SW480 (cell line): Measurements from ENCODE around the gene ANAPC1.
"Not testable (repeated sequence)": the region's sequence is repeated elsewhere in the genome, so short reads cannot be mapped to it uniquely, and the experiment has no call there.

Source experiments
- DNase-seq: peaks from one replicate; pipeline ENCODE4 v3.0.0-alpha.2; 2016; ENCODE audit warnings: low spot score

Gene ANAPC1

GRCh38 chr2:111735838-111736721, 147.9 kb downstream of the ANAPC1 start:
- DNase-seq: not testable (repeated sequence)

- not testable (repeated sequence) for DNase-seq
Measured at GRCh38 chr2:111735420-111735819, 148.6 kb downstream of the ANAPC1 start.

GRCh38 chr2:111729812-111730458, 154.1 kb downstream of the ANAPC1 start:
- not testable (repeated sequence) for DNase-seq

GRCh38 chr2:111727611-111728110, 156.3 kb downstream of the ANAPC1 start:
- DNase-seq: peak; percentile 23

DNA sequence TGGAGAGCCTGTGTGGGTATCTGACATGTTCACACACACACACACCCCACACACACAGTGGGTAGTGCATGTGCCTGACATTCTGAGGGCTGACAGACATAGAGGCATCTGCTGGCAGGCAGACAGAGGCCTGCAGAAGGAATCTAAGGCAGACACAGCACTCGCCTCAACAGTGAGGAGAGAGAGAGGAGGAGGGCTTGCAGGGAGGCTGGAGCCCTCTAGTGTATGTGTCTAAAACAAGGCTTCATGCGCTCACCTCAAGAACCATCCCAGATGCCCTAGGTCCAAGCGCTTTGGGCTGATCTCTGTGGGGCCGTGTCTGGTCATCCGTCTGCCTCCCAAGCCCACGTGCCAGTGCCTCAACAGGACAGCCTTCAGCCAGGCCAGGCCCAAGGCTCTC, 158.3 kb downstream of the ANAPC1 start:
- DNase-seq: peak; percentile 48

DNA sequence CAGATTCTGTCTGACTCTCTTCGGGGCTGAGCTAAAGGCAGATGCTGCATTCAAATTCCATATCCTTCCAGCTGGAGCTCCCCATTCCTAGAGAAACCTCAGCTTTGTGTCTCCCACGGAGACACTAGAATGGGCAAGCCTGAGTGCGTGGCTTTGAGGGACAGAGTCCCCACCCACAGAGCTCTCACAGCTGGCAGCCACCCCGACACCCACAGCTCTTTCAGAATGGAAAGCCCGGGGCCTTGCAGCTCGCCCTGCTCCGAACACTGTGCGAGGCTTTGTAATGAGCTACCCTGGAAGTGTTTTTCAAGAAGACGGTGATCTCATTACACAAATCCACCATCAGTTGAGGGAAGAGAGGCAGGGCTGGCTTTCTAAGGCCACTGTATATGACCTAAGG, 164.4 kb downstream of the ANAPC1 start:
- DNase-seq: not testable (repeated sequence)
